NCI-H2196 (cell line): ENCODE data around the gene SMIM44.
"Not testable (repeated sequence)": the region's sequence is repeated elsewhere in the genome, so short reads cannot be mapped to it uniquely, and the experiment has no call there.

Experiments used
- DNase-seq: peaks from one replicate; lab custom pipeline; 2025; ENCODE audit not compliant: unreplicated experiment; lab: John Stamatoyannopoulos, UW

SMIM44 gene

DNA sequence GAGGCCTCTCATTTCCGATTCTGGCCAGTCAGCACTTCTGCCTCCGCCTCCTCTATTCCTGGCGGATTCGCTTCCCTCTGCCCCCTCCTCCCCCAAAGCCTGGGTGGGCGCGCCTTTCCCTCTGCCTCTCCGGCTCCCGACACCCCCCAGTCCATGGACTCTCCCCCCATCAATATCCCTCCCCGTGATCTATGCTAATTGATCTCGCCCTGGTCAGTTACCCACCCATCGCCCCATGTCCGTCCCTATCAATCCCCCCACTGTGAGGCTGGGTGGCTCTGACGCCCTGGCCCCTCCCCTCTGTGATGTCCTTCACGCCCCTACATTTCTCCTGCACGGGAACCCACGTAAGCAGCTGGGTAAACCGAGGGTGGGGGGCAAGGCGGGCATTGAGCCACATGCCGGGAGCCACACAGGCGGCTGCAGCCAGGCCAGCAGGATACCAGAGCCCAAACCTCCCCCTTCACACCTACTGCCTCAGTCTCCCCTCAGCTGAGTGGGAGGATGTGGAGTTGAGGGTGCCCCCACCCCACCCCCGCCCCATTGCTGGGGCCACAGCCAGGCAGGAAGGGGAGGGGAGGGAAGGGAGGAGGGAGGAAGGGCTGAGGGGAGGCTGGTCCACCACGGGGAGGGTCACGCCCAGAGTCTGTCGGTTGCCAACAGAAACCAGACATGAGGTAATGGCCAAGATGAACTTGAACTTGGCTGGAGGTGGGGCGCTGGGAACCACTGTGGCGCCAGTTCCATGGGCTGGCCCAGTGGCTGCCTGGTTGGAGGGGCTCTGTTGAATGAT, 24.0 kb downstream of the SMIM44 start:
- DNase-seq, result peak; percentile 45

DNA sequence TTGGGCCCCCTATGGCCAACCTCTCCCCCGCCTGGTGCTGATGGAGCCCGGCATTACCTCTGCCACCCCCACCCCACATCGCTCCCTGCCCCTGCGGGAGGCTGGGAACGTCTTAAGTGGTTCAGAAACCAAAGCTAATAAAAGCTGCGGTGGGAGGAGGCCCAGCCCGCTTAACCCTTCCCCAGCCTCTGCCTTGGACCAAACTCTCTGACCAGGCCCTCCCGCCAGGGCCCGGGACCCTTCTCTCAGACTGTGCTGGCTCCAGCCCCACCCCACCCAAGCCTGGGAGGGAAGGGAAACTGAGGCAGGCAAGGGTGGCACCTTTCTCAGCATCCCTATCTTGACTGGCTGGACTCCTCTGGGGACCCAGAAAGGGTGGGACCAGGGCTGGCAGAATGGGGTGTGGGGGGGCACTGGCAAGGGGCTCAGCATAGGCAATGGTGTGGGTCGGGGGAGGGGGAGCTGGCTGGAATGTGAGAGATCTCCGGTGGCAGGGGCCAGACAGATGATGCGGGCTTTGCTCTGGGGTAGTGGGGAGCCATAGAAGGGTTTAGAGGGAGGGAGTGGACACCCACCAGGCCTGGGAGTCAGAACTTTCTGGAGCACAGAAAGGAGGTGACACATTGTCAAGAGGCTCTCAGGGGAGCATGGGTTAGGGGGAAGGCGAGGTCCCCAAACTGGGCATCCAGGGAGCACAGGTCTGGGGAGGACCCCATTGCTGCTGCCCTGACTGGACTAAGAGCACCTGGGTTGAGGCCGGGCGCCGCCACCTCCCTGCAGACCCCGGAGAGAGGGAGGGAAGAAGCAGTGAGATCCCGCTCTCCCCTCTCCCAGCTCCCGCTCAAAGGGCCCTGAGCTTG, 24.8 kb downstream of the SMIM44 start:
- DNase-seq, result no peak

DNA sequence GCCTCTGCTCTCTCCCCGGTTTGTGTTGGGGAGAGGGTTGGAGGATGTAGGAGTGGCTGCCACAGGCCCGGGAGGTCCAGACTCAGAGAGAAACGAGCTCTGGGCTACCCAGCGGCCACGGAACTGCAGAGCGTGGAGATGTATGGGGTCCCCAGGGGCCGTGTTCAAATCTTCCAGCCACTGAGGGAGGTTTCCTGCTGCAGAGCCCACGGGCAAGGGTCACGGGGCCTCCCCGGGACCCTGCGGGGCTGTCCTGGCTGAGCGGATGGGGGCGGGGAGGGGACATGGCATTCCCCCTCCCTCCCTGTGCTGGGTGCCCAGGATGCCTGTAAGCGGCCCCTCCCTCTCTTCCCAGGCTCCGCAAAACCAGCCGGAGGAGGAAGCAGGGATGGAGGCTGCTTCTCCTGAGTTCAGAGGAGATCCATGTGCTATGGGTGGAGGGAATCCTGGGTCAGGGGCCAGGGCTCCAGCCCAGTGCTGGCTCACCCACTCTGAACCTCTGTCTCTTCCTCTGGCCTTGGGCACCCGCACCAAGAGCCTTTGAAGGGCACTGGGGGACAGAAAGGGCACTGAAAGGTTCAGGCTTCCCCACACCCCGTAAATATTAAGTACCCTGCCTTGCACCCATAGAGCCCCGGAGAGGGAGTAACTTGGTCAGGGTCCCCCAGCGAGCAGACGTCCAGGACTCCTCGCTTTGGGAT, 25.6 kb downstream of the SMIM44 start:
- no peak for DNase-seq

DNA sequence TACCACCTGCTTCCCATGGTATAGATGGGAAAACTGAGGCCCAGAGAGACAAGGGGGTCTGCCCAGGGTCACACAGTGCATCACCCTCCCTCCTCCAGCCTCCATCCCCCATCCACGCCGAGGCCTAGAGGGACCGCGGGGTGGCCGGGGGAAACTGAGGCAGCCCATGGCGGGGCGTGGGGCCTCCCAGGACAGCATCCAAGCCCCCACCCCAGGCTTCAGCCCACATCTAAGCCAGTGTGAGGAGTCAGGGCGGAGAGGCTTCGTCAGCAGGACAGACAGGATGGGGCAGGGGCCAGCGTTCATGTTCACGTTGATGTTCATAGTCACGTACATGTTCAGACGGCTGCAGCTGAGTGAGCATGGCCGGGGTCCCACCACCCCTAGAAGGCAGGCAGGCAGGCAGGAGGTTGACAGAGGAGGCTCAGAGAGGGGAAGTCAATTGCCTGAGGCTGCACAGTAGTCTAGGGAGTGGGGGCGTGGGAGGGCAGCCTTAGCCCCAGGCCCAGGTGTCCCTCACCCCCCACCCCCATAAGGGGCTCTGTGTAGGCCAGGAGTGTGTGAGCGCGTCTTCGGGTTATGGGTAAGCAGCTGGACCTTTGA, 26.2 kb downstream of the SMIM44 start:
- DNase-seq, result no peak

GRCh38 chr19:3455960-3456601, 27.2 kb downstream of the SMIM44 start:
- DNase-seq, result no peak

- DNase-seq, result no peak
These were observed 27.8 kb downstream of the SMIM44 start for GRCh38 chr19:3455393-3455955.

DNA sequence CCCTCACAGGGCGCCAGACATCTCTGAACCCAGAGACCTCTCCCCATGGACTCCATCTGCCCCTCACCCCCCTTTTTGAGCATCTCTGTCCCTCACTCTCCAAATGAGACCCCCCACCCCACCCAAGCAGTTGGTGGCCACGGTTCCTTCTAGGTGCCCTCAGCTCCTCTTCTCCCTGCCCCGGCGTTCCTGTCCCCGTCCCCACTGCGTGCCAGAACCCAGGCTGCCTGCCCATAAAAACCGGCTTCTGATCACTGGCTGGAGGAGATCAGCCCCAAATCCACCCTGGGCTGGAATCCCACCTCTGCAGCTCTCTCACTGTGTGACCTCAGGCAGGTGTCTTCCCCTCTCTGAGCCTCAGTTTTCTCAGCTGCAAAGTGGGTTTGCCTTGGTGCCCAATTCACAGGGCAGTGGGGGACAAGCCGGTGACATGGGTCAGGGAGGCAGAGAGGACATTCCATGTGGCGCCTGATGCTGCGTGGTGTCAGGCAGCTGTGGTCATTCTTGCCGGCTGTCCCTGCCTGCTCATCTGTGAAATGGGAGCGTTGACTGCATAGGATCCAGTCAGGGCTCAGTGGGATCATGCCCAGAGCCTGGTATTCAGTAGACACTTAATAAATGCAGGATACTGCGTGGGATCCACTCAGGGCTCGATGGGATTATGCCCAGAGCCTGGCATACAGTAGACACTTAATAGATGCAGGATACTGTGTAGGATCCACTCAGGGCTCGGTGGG, 28.4 kb downstream of the SMIM44 start:
- DNase-seq, result no peak

DNA sequence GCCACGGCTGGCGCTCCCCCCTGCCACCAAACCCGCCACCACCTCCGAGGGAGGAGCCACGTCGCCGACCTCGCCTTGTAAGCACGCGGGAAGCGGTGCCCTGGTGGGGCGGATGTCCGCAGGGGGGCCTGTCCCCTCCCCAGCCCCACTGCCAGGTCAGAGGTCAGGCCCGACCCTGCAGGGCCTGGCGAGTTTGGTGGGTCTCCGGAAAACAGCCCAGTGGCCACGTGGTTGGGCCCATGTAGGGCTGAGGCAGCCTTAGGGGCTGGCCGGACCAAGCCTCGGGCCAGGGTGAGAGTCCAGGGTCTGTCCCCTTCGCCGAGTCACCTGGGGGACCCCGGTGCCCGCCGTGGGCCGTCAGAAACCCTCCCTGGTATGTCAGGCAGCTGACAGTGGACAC, 29.4 kb downstream of the SMIM44 start:
- DNase-seq, result no peak

- not testable (repeated sequence) for DNase-seq
These were observed 30.4 kb downstream of the SMIM44 start for GRCh38 chr19:3452942-3453214.

DNA sequence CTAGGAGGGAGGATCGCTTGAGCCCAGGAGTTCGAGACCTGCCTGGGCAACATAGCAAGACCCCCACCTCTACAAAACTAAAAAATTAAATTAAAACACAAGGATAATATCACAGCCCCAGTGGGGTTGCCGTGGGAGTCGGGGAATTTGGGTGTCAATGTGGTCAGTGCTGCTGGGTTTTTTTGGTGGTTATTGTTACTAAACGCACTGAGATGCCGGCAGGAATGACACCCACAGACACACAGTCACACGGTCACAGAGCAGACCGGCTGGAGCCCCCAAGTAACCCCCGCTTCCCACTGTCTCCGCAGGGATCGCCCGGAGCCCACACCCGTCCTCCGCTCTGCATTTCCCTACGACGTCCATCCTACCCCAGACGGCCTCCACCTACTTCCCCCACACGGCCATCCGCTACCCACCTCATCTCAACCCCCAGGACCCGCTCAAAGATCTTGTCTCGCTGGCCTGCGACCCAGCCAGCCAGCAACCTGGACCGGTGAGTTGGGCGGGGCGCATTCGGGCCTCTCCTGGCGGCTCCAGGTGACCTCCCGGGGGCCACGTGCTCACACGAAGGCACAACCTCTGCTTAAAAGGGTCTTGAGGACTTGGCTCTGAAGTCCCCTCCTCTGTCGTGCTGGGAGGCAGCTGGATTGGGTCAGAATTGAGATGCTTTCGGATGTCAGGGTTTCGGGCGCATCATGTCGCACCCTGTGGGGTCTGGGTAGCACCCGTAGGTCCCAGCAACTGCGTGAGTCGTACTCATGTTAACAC, 30.9 kb downstream of the SMIM44 start:
- DNase-seq, result no peak

DNA sequence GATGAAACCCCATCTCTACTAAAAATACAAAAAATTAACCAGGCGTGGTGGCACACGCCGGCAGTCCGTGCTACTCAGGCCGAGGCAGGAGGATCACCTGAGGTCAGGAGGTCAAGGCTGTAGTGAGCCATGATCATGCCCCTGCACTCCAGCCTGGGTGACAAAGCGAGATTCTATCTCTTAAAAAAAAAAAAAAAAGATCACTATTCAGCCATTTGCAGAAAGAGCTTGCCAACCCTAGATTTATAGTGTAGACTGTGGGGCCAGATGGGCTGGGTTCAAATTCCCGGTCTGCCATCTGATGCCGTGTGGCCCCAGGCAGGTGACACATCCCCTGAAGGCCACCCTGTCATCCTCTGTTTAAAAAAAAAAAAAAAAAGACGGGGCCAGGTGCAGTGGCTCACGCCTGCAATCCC, 31.8 kb downstream of the SMIM44 start:
- DNase-seq, result no peak

DNA sequence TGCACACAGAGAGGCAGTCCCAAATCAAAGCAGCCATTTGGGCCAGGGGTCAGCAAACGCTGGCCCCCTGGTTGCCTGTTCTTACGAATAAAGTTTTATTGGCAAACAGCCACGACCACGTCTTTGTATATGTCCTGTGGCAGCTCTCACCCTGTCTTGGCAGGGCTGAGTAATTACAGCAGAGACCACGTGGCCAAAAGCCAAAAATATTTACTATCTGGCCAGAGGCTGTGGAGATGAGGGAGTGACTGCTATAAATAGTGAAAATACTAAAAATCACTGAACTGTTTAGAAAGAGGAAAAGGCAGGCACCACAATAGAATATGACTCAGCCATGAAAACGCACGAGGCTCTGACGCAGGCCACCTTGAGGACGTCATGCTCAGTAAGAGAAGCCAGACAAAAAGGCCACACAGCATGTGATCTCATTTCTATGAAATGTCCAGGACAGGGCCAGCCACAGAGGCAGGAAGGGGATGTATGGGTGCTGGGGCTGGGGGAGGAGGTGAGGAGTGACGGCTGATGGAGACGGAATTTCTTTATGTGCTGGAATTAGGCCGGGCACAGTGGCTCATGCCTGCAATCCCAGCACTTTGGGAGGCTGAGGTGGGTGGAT, 32.3 kb downstream of the SMIM44 start:
- peak; percentile 50 for DNase-seq

DNA sequence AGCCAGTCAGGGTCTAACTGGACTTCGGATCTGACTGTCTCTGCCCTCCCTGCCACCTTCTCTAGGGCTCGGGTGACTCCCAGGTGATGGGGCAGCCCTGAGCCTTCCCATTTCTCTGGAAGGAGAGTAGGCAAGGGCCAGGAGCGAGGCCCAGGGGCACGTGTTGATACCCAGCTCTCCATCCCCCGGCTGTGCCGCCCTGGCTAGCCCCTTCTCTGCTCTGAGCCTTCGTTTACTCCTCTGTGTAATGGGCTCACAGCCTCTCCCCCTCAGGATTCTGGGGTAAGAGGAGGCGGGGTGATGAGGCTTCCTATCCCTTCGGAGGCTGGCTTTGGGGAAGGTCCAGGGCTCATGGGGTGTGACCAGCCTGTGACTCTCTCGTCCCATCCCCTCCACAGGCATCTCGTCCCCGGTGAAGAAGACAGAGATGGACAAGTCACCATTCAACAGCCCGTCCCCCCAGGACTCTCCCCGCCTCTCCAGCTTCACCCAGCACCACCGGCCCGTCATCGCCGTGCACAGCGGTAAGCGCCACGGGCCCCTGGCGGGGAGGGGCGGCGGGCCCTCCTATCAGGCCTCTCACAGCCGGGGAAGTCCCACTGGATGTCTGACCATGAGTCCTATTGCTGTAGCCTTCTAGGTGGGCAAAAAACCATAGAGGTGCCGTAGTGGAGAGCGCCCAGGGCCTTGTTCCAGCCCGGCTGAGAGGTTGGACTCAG, 34.5 kb downstream of the SMIM44 start:
- no peak for DNase-seq

GRCh38 chr19:3446657-3447056, 36.6 kb downstream of the SMIM44 start:
- not testable (repeated sequence) for DNase-seq

- no peak for DNase-seq
These were observed 38.5 kb downstream of the SMIM44 start for GRCh38 chr19:3444695-3445234.

DNA sequence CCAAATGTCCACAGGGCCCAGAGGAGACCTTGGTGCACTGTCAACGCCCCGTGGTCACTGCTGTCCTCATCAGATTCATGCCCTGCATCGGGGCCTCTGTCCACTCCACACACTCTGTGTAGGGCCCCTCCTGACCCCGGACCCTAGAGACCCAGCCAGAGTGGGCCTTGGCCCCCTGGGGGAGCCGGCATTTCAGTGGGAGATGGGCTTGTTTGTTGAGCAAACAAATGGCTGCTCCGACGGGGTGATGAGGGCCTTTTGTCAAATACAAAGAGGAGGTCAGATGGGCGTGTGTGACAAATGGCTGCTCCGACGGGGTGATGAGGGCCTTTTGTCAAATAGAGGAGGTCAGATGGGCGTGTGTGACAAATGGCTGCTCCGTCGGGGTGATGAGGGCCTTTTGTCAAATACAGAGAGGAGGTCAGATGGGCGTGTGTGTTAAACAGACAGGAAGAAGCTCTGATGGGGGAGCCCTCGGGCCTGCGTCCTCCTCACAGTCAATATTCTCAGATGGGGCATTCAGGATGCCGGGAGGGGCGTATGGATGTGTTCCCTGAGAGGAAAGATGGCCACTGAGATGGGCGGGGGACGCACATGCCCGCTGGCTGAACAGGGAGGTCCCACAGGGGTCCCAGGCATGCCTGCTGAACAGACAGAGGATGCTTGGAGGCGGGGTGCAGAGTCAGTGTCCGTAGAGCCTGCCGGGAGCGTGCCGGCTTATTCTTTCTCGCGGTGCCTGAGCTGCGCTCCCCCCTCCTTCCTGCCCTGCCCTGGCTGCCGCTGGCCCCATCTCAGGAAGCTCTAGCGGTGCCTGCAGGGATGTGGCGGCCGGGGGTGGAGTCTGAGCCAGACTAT, 39.2 kb downstream of the SMIM44 start:
- DNase-seq, result no peak

DNA sequence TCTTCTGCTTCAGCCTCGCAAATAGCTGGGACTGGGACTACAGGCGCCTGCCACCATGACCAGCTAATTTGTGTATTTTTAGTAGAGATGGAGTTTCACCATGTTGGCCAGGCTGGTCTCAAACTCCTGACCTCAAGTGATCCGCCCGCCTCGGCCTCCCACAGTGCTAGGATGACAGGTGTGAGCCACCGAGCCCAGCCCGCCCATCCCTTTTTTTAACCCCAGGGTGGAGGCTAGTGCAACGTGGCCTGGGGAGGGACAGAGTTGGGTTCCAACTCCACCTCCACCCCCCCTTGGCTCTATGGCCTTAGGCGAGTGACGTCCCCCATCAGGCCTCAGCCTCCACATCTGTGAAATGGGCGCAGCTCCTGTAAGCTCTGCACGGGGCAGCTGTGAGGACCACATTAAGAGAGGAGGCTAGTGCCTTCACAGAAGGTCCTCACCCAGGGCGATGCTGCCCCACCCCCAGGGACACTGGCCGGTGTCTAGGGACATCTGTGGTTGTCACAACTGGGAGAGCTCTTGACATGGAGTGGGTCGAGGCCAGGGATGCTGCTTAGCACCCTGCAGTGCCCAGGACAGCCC, 40.7 kb downstream of the SMIM44 start:
- DNase-seq, result no peak
